H1 (cell line): ENCODE measurements around the gene COLQ. TPM values are rescaled to one million over a fixed set of nuclear protein-coding genes. Genes with fewer than 3 reads are reported as not detected.

Source experiments
- CTCF ChIA-PET: fragments of 300-600 bp; sonication (Branson Sonifier 250); formaldehyde crosslinking; loops from one replicate; lab custom pipeline; 2021; ENCODE audit not compliant: partially characterized antibody; lab: Charles Lee
- POLR2A ChIA-PET: fragments of 300-600 bp; sonication (Branson Sonifier 250); formaldehyde crosslinking; loops from one replicate; lab custom pipeline; 2021; ENCODE audit warnings: inconsistent platforms; ENCODE audit not compliant: partially characterized antibody; lab: Charles Lee
- DNase-seq, 2 experiments: peaks; one replicate each; pipeline versions ENCODE4 v3.0.0 to v3.0.0-alpha.2; 2010 to 2022; ENCODE audit warnings: low spot score in 2 of 2, low read depth in 1 of 2, mixed read lengths in 1 of 2
- FAIRE-seq: peaks from 2 replicates; lab custom pipeline; 2011; peaks lifted over from hg19 to GRCh38; lab: Jason Lieb, UNC
- H2AFZ ChIP-seq: 2 replicates; pipeline ENCODE4 v1.8.1; 2012; ENCODE audit warnings: low read length, inconsistent platforms
- H2AK5ac ChIP-seq: 2 replicates; pipeline ENCODE4 v1.6.1; 2013; ENCODE audit warnings: low read depth, low read length
- H2BK120ac ChIP-seq: replicated peaks from 2 replicates; pipeline ENCODE3; 2013; ENCODE audit warnings: low read depth, low read length, inconsistent platforms
- H2BK12ac ChIP-seq: 2 replicates; pipeline ENCODE4 v1.6.1; 2013; ENCODE audit warnings: low read depth, low read length
- H2BK15ac ChIP-seq: 2 replicates; pipeline ENCODE4 v1.6.1; 2013; ENCODE audit warnings: low read length
- H2BK20ac ChIP-seq: 2 replicates; pipeline ENCODE4 v1.6.1; 2013; ENCODE audit warnings: low read length
- H2BK5ac ChIP-seq: 2 replicates; pipeline ENCODE4 v1.6.1; 2013; ENCODE audit warnings: low read depth, low read length
- H3K14ac ChIP-seq: 2 replicates; pipeline ENCODE4 v1.6.1; 2013; ENCODE audit warnings: inconsistent platforms; ENCODE audit not compliant: insufficient read length
- H3K18ac ChIP-seq: 2 replicates; pipeline ENCODE4 v1.6.1; 2013; ENCODE audit warnings: low read length; ENCODE audit errors: extremely low read depth
- H3K23ac ChIP-seq: 2 replicates; pipeline ENCODE4 v1.6.1; 2013; ENCODE audit warnings: inconsistent platforms; ENCODE audit not compliant: insufficient read length
- H3K23me2 ChIP-seq: 2 replicates; pipeline ENCODE4 v1.6.1; 2013; ENCODE audit warnings: low read depth, low read length
- H3K27ac ChIP-seq: 2 replicates; pipeline ENCODE4 v1.6.1; 2011; ENCODE audit warnings: low read depth, low read length, inconsistent platforms
- H3K27me3 ChIP-seq, 4 experiments: replicated peaks in 1 of 4; 1 replicate in 1 of 4; 2 replicates in 3 of 4; pipeline versions ENCODE4 v1.6.1 to v1.8.1; 2011 to 2013; ENCODE audit warnings: low read length in 3 of 4, mild to moderate bottlenecking in 3 of 4, inconsistent platforms in 2 of 4, mixed read lengths in 2 of 4, moderate library complexity in 1 of 4; ENCODE audit not compliant: control insufficient read depth in 3 of 4, insufficient read depth in 3 of 4; ENCODE audit errors: extremely low read depth in 1 of 4
- H3K36me3 ChIP-seq, 4 experiments: 2 replicates each; pipeline versions ENCODE4 v1.6.1 to v1.8.1; 2011 to 2013; ENCODE audit warnings: mild to moderate bottlenecking in 4 of 4, low read length in 3 of 4, moderate library complexity in 2 of 4, control low read depth in 1 of 4, inconsistent platforms in 1 of 4; ENCODE audit not compliant: insufficient read depth in 4 of 4, control insufficient read depth in 2 of 4
- H3K4ac ChIP-seq: replicated peaks from 2 replicates; pipeline ENCODE3; 2013; ENCODE audit warnings: low read length, low read depth, mixed read lengths, inconsistent platforms; ENCODE audit not compliant: insufficient read length
- H3K4me1 ChIP-seq, 4 experiments: replicated peaks in 1 of 4; 1 replicate in 1 of 4; 2 replicates in 3 of 4; pipeline versions ENCODE4 v1.6.1 to v1.8.1; 2011 to 2013; ENCODE audit warnings: low read length in 3 of 4, inconsistent platforms in 2 of 4, mixed read lengths in 1 of 4; ENCODE audit not compliant: insufficient read depth in 4 of 4, control insufficient read depth in 3 of 4
- H3K4me2 ChIP-seq, 2 experiments: 2 replicates each; pipeline versions ENCODE4 v1.6.1 to v1.8.1; 2011 to 2013; ENCODE audit warnings: low read depth in 2 of 2, low read length in 2 of 2, control low read depth in 1 of 2, inconsistent platforms in 1 of 2, mild to moderate bottlenecking in 1 of 2; ENCODE audit not compliant: insufficient read depth in 1 of 2
- H3K4me3 ChIP-seq, 4 experiments: fragments of 200-600, 300-600 bp in 1 of 4; sonication (generic), shearing (Covaris generic), sonication (Bioruptor Twin) in 1 of 4; 2 replicates each; pipeline versions ENCODE4 v1.5.1 to v1.8.1; 2011 to 2016; ENCODE audit warnings: low read length in 4 of 4, low read depth in 3 of 4, control low read depth in 2 of 4, inconsistent platforms in 2 of 4, mild to moderate bottlenecking in 2 of 4, mixed read lengths in 1 of 4, moderate library complexity in 1 of 4; ENCODE audit not compliant: insufficient read depth in 2 of 4; ENCODE audit errors: extremely low read depth in 1 of 4
- H3K56ac ChIP-seq: replicated peaks from 2 replicates; pipeline ENCODE3; 2013; ENCODE audit warnings: low read depth, mild to moderate bottlenecking, mixed read lengths, low read length, inconsistent platforms; ENCODE audit not compliant: insufficient read length
- H3K79me1 ChIP-seq: 2 replicates; pipeline ENCODE4 v1.6.1; 2013; ENCODE audit warnings: low read depth, low read length, control low read depth
- H3K79me2 ChIP-seq, 2 experiments: 2 replicates each; pipeline versions ENCODE4 v1.6.1 to v1.8.1; 2012 to 2013; ENCODE audit warnings: low read length in 2 of 2, mild to moderate bottlenecking in 2 of 2, inconsistent platforms in 1 of 2; ENCODE audit not compliant: insufficient read depth in 2 of 2, control insufficient read depth in 1 of 2
- H3K9ac ChIP-seq, 4 experiments: replicated peaks in 1 of 4; 1 replicate in 1 of 4; 2 replicates in 3 of 4; pipeline versions ENCODE4 v1.6.1 to v1.8.1; 2011 to 2013; ENCODE audit warnings: low read depth in 3 of 4, low read length in 3 of 4, control low read depth in 2 of 4, mild to moderate bottlenecking in 2 of 4, moderate library complexity in 2 of 4, inconsistent platforms in 1 of 4; ENCODE audit errors: extremely low read depth in 1 of 4
- H3K9me3 ChIP-seq, 2 experiments: 2 replicates each; pipeline versions ENCODE4 v1.6.1 to v1.8.1; 2012 to 2013; ENCODE audit warnings: mild to moderate bottlenecking in 2 of 2, moderate library complexity in 2 of 2, control low read depth in 1 of 2, inconsistent platforms in 1 of 2, low read depth in 1 of 2, low read length in 1 of 2, mixed read lengths in 1 of 2; ENCODE audit not compliant: insufficient read depth in 2 of 2
- H4K20me1 ChIP-seq, 2 experiments: replicated peaks in 1 of 2; 2 replicates each; pipeline versions ENCODE3 to v1.8.1; 2011 to 2013; ENCODE audit warnings: inconsistent platforms in 2 of 2, low read length in 2 of 2, mild to moderate bottlenecking in 1 of 2; ENCODE audit not compliant: insufficient read depth in 2 of 2, control insufficient read depth in 1 of 2
- H4K5ac ChIP-seq: 2 replicates; pipeline ENCODE4 v1.6.1; 2013; ENCODE audit warnings: low read length, low read depth, mixed read lengths, inconsistent platforms; ENCODE audit not compliant: insufficient read length
- H4K8ac ChIP-seq: 2 replicates; pipeline ENCODE4 v1.8.0; 2013; ENCODE audit warnings: mild to moderate bottlenecking, moderate library complexity, low read length, inconsistent platforms; ENCODE audit not compliant: insufficient read depth; ENCODE audit errors: extremely low read depth
- H4K91ac ChIP-seq: replicated peaks from 2 replicates; pipeline ENCODE3; 2013; ENCODE audit warnings: low read length, mixed read lengths, inconsistent platforms; ENCODE audit not compliant: insufficient read length
- CBX5 ChIP-seq: fragments of 300-800, 300-1000 bp; sonication (generic); IDR thresholded peaks from 2 replicates; pipeline ENCODE4 v1.7.1; 2016; ENCODE audit warnings: antibody characterized with exemption, low read length, low read depth
- CREB1 ChIP-seq: IDR thresholded peaks from 2 replicates; pipeline ENCODE4 v1.6.1; 2012; ENCODE audit warnings: inconsistent platforms
- CTBP2 ChIP-seq: IDR thresholded peaks from 2 replicates; pipeline ENCODE4 v1.7.0; 2011; ENCODE audit warnings: borderline replicate concordance, mild to moderate bottlenecking, moderate library complexity, mixed read lengths, low read length; ENCODE audit not compliant: insufficient read depth, insufficient read length
- CTCF ChIP-seq, 3 experiments: IDR thresholded peaks; 1 replicate in 2 of 3; 2 replicates in 1 of 3; pipeline versions ENCODE4 v1.5.1 to v1.6.1; 2011; ENCODE audit warnings: low read length in 3 of 3, mild to moderate bottlenecking in 3 of 3, inconsistent platforms in 2 of 3, low read depth in 1 of 3, moderate library complexity in 1 of 3; ENCODE audit not compliant: insufficient read depth in 1 of 3; ENCODE audit errors: control extremely low read depth in 1 of 3
- KDM4A ChIP-seq: IDR thresholded peaks from one replicate; pipeline ENCODE4 v1.7.1; 2012; ENCODE audit warnings: low read depth, mild to moderate bottlenecking, moderate library complexity, low read length, inconsistent platforms; ENCODE audit not compliant: severe bottlenecking
- MAFK ChIP-seq: IDR thresholded peaks from 2 replicates; pipeline ENCODE4 v1.6.1; 2012; ENCODE audit warnings: low read depth, mild to moderate bottlenecking, improper control_type of control experiment, low read length
- NANOG ChIP-seq: IDR thresholded peaks from 2 replicates; pipeline ENCODE4 v1.6.1; 2011; ENCODE audit warnings: low read length, low read depth, mild to moderate bottlenecking, inconsistent platforms; ENCODE audit not compliant: insufficient read depth, poor library complexity, severe bottlenecking
- RAD21 ChIP-seq, 2 experiments: IDR thresholded peaks in 1 of 2; conservative IDR thresholded peaks in 1 of 2; 2 replicates each; pipeline ENCODE4 v1.6.1; 2011; ENCODE audit warnings: low read depth in 2 of 2, low read length in 2 of 2, improper control_type of control experiment in 1 of 2, inconsistent platforms in 1 of 2, mild to moderate bottlenecking in 1 of 2, moderate library complexity in 1 of 2
- RXRA ChIP-seq: IDR thresholded peaks from 2 replicates; pipeline ENCODE4 v1.6.1; 2011; ENCODE audit warnings: low read depth, mild to moderate bottlenecking, low read length, moderate library complexity; ENCODE audit not compliant: insufficient read depth
- SIRT6 ChIP-seq: IDR thresholded peaks from one replicate; pipeline ENCODE4 v1.7.1; 2012; ENCODE audit warnings: low read length, inconsistent platforms
- SUZ12 ChIP-seq: fragments of 200-600 bp; sonication (generic); IDR thresholded peaks from 2 replicates; pipeline ENCODE4 v1.6.1; 2012; ENCODE audit warnings: mild to moderate bottlenecking, inconsistent platforms, low read length, moderate library complexity, mixed read lengths
- WGBS, 2 experiments: shearing (Covaris generic) in 1 of 2; methylation state at CpG; one replicate each; pipeline versions ENCODE4 v1.1.6 to v1.1.7; 2013 to 2015; ENCODE audit warnings: low lambda C conversion rate in 2 of 2, mixed read lengths in 2 of 2, inconsistent platforms in 1 of 2, low coverage in 1 of 2, missing lambda C conversion rate in 1 of 2; ENCODE audit not compliant: insufficient replicate concordance in 2 of 2, insufficient coverage in 1 of 2, insufficient read length in 1 of 2; ENCODE audit errors: extremely low coverage in 1 of 2, missing lambda C conversion rate in 1 of 2; 5-methylcytosine and 5-hydroxymethylcytosine counted together
- polyA plus RNA-seq, 7 experiments: library from polyadenylated mRNA; depleted of rRNA in 3 of 7; stranded (reverse) in 5 of 7; unstranded in 2 of 7; fragments of >200 nt in 5 of 7; fragments of 200-250 nt in 2 of 7; gene quantifications; 1 replicate in 5 of 7; 2 replicates in 1 of 7; 4 replicates in 1 of 7; pipeline versions ENCODE4 v1.2.1 to v1.2.3, GENCODE V29; 2011 to 2013; ENCODE audit warnings: missing spikeins in 2 of 7, mixed read lengths in 2 of 7
- total RNA-seq: library from RNA; stranded (reverse); fragmentation: NEBNext Ultra II Directional; extraction: Animal tissue kit (Norgen Biotek cat#: 25700); gene quantifications from 2 replicates; pipeline ENCODE4 v1.2.1, GENCODE V29; 2021

COLQ gene
- total and polyA plus RNA-seq, 2 of the 8 experiments (the other 6 are each of a cell fraction or from before 2014, with no cell fraction given), result 1.5 to 1.9 TPM

- Histone ChIP-seq H3K79me1 (no peaks in the 10 kb centered on the region), H2AFZ (no peak overlapping the region), H3K79me2 (no peaks in the 10 kb centered on the region), H3K9ac (no peak overlapping the region), H3K18ac (no peak overlapping the region), H3K4me2 (no peak overlapping the region), H3K9me3 (no peaks in the 10 kb centered on the region), H2BK5ac (no peak overlapping the region), H3K23ac (no peak overlapping the region), H4K91ac (no peak overlapping the region), H3K36me3 (no peaks in the 10 kb centered on the region), H3K27me3 (no peaks in the 10 kb centered on the region), H3K23me2 (no peaks in the 10 kb centered on the region), H3K27ac (no peak overlapping the region), H4K5ac (no peak overlapping the region), H2BK120ac (no peak overlapping the region), H2AK5ac (no peak overlapping the region), H3K56ac (no peak overlapping the region), H2BK15ac (no peak overlapping the region), H4K20me1 (no peaks in the 10 kb centered on the region), H3K14ac (no peak overlapping the region), H2BK12ac (no peak overlapping the region), H3K4ac (no peak overlapping the region), H4K8ac (no peak overlapping the region), H2BK20ac (no peak overlapping the region), H3K4me3 (no peak overlapping the region), H3K4me1 (no peaks in the 10 kb centered on the region)
- 90% methylated on average over 4 of the region's 4 CpGs; no CpG with 5 or more reads in 1 of the 2 experiments for WGBS, 2 experiments
- FAIRE-seq (no peak), DNase-seq (no peak)
- POLR2A ChIA-PET, result no interaction called here
- CTCF ChIA-PET, result interaction anchor here (0.9 to 1.6 kb wide), 3 partner anchors 15 to 32 kb away, joined by 4 to 5 read pairs (median 4); no protein-coding TSS in a partner anchor
- no peak for TF ChIP-seq SIRT6
- no peak for TF ChIP-seq SUZ12
- no peak for TF ChIP-seq RXRA
- no peak for TF ChIP-seq CTCF (IDR thresholded peaks at IDR 0.05; ENCODE audit: control extremely low read depth in 1 of 3, insufficient read depth in 1 of 3, low read depth in 1 of 3, low read length in 3 of 3)
- no peak for TF ChIP-seq CREB1
- no peak for TF ChIP-seq MAFK
- TF ChIP-seq RAD21 (IDR thresholded peaks at IDR 0.05 in 1 of 2, conservative IDR thresholded peaks at IDR 0.05 in 1 of 2; ENCODE audit: low read depth in 2 of 2, low read length in 2 of 2), result no peak
- no peak for TF ChIP-seq KDM4A
- TF ChIP-seq CBX5, result no peak
- TF ChIP-seq CTBP2, result no peak
- TF ChIP-seq NANOG, result no peak
Measured at GRCh38 chr3:15486979-15487378, 34.5 kb downstream of the COLQ start.
